MM.1S (cell line): Measurements from ENCODE around the gene PTPN3.
"Not testable (repeated sequence)": the region's sequence is repeated elsewhere in the genome, so short reads cannot be mapped to it uniquely, and the experiment has no call there.

ENCODE experiments used
- DNase-seq: peaks from one replicate; pipeline ENCODE4 v3.0.0-alpha.2; 2015
- H2AFZ ChIP-seq: fragments of 300-600 bp; sonication (generic); 2 replicates; pipeline ENCODE4 v1.6.0; 2016; ENCODE audit warnings: antibody characterized with exemption, low read length
- H3F3A ChIP-seq: fragments of 300-600 bp; sonication (generic); 2 replicates; pipeline ENCODE4 v1.6.1; 2016; ENCODE audit warnings: mild to moderate bottlenecking, antibody characterized with exemption, low read length, moderate library complexity, mixed read lengths; ENCODE audit not compliant: insufficient read depth
- H3K27ac ChIP-seq: fragments of 300-600 bp; sonication (generic); 2 replicates; pipeline ENCODE4 v1.5.1; 2016; ENCODE audit warnings: mild to moderate bottlenecking, low read length
- H3K27me3 ChIP-seq: fragments of 300-600 bp; sonication (generic); replicated peaks from 2 replicates; pipeline ENCODE4 v1.6.0; 2016; ENCODE audit warnings: low read length; ENCODE audit not compliant: insufficient read depth
- H3K36me3 ChIP-seq: fragments of 300-600 bp; sonication (generic); replicated peaks from 2 replicates; pipeline ENCODE4 v1.6.1; 2016; ENCODE audit warnings: mild to moderate bottlenecking, low read length, mixed read lengths; ENCODE audit not compliant: insufficient read depth
- H3K4me1 ChIP-seq: fragments of 300-600 bp; sonication (generic); 2 replicates; pipeline ENCODE4 v1.6.1; 2016; ENCODE audit warnings: low read length, mixed read lengths
- H3K4me2 ChIP-seq: fragments of 300-600 bp; sonication (generic); 2 replicates; pipeline ENCODE4 v1.6.0; 2016; ENCODE audit warnings: low read depth, low read length
- H3K4me3 ChIP-seq: fragments of 300-600 bp; sonication (generic); 2 replicates; pipeline ENCODE4 v1.5.1; 2016; ENCODE audit warnings: low read length, mixed read lengths
- H3K79me2 ChIP-seq: fragments of 300-600 bp; sonication (generic); 2 replicates; pipeline ENCODE4 v1.6.1; 2016; ENCODE audit warnings: mixed run types, low read length, mixed read lengths
- H3K9ac ChIP-seq: fragments of 300-600 bp; sonication (generic); 2 replicates; pipeline ENCODE4 v1.6.1; 2016; ENCODE audit warnings: low read length, mixed read lengths
- H3K9me2 ChIP-seq: fragments of 300-600 bp; sonication (generic); replicated peaks from 2 replicates; pipeline ENCODE4 v1.6.1; 2016; ENCODE audit warnings: mild to moderate bottlenecking, low read length, mixed read lengths; ENCODE audit not compliant: insufficient read depth
- H3K9me3 ChIP-seq: fragments of 300-600 bp; sonication (generic); replicated peaks from 2 replicates; pipeline ENCODE4 v1.6.1; 2016; ENCODE audit warnings: mild to moderate bottlenecking, low read length, mixed read lengths; ENCODE audit not compliant: insufficient read depth
- H4K20me1 ChIP-seq: fragments of 300-600 bp; sonication (generic); 2 replicates; pipeline ENCODE4 v1.6.1; 2016; ENCODE audit warnings: mild to moderate bottlenecking, low read length, moderate library complexity, mixed read lengths; ENCODE audit not compliant: insufficient read depth
- CTCF ChIP-seq: fragments of 300-600 bp; sonication (generic); IDR thresholded peaks from 2 replicates; pipeline ENCODE4 v1.5.1; 2016; ENCODE audit warnings: antibody characterized with exemption, low read length, mixed read lengths
- EZH2 ChIP-seq: fragments of 300-600 bp; sonication (generic); optimal IDR thresholded peaks from 2 replicates; pipeline ENCODE3; 2017; ENCODE audit warnings: low read depth, mild to moderate bottlenecking, antibody characterized with exemption, low read length, mixed read lengths
- EZH2phosphoT487 ChIP-seq: fragments of 300-600 bp; sonication (generic); IDR thresholded peaks from 2 replicates; pipeline ENCODE4 v1.6.1; 2018; ENCODE audit warnings: antibody characterized with exemption, low read length

The PTPN3 gene

DNA sequence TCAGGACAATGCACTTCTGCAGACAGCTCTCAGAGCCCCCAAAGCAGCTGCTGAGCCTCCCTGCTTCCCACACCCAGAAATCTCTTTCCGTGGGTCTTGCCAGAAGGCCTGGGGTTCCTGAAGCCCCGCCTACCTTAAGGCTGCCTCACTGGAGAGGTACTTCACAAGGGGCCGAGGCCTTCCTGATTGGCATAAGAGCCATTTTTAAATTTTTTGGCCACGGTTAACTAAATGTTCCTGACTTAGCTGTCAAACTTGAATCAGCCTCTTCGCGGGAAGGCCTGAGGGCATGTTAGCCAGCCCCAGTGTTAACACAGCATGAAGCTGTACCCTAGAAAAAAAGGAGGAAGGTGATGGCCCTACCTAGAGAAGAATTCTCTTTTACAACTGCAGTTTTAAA is 156.5 kb downstream of the PTPN3 start:
- Histone ChIP-seq H3K4me2 (no peak overlapping the region), H3K27ac (no peak overlapping the region), H3K36me3 (no peaks in the 10 kb centered on the region), H3K9me2 (no peaks in the 10 kb centered on the region), H3K4me1 (no peaks in the 10 kb centered on the region), H3K27me3 (no peaks in the 10 kb centered on the region), H3K9me3 (no peaks in the 10 kb centered on the region), H3K4me3 (no peak overlapping the region), H2AFZ (no peak overlapping the region), H4K20me1 (no peaks in the 10 kb centered on the region), H3K79me2 (no peaks in the 10 kb centered on the region), H3K9ac (no peak overlapping the region), H3F3A (no peaks in the 10 kb centered on the region)
- TF ChIP-seq CTCF: no peak
- TF ChIP-seq EZH2phosphoT487: no peak
- no peak for TF ChIP-seq EZH2
- no peak for DNase-seq

GRCh38 chr9:109340979-109341378 is 157.1 kb downstream of the PTPN3 start:
- H3K9ac ChIP-seq, H3K27me3 ChIP-seq, H3K4me3 ChIP-seq, H3K9me3 ChIP-seq, H4K20me1 ChIP-seq, H3K4me1 ChIP-seq, H2AFZ ChIP-seq, H3K27ac ChIP-seq, DNase-seq, H3K36me3 ChIP-seq, H3K79me2 ChIP-seq, H3K4me2 ChIP-seq, H3K9me2 ChIP-seq, H3F3A ChIP-seq: not testable (repeated sequence)

DNA sequence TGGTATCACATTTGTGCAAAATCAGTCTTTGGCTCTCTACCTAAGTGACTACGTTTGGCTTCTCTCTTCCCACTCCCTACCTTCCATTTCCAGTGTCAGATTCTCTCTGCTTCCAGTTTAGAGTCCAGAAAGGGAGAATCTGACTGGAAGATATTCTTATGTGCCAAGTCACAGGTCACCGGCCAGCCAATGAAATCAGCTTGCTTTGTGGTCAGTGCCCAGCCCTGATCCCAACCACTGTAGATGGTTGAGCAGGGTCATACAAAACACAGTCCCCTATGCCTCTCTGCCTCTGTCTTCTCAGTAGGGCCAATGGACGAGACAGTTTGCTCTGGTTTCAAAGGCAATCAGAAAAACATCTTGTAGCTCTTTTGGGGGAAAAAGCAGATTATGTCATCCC is 161.7 kb downstream of the PTPN3 start:
- Histone ChIP-seq H3K79me2 (no peaks in the 10 kb centered on the region), H2AFZ (no peak overlapping the region), H3K9ac (no peak overlapping the region), H3K4me1 (no peaks in the 10 kb centered on the region), H4K20me1 (no peaks in the 10 kb centered on the region), H3K36me3 (no peaks in the 10 kb centered on the region), H3K9me2 (no peaks in the 10 kb centered on the region), H3K4me3 (no peak overlapping the region), H3K27ac (no peak overlapping the region), H3K27me3 (no peaks in the 10 kb centered on the region), H3K4me2 (no peak overlapping the region), H3K9me3 (no peaks in the 10 kb centered on the region), H3F3A (no peaks in the 10 kb centered on the region)
- no peak for DNase-seq
- no peak for TF ChIP-seq CTCF

DNA sequence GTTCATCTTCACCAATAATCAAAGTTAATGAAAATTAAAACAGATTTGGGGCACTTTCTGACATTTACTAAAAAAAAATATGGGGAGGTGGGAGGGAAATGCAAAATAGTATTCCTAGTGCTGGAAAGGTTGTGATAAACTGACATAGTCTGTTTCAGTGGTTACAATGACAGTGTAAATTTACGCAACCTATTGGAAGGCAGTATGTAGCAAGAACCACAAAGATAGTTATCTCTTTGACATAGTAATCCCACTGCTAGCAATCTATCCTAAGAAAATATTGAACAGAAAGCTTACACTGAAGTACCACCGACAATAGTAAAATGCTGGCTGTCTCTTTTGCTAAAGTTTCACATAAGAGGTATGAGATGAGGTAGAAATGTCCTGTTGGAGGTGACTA is 162.2 kb downstream of the PTPN3 start:
- Histone ChIP-seq H3K9me2 (no peaks in the 10 kb centered on the region), H3K4me2 (no peak overlapping the region), H3F3A (no peaks in the 10 kb centered on the region), H3K79me2 (no peaks in the 10 kb centered on the region), H3K27ac (no peak overlapping the region), H2AFZ (no peak overlapping the region), H3K4me1 (no peaks in the 10 kb centered on the region), H3K4me3 (no peak overlapping the region), H4K20me1 (no peaks in the 10 kb centered on the region), H3K9ac (no peak overlapping the region), H3K9me3 (no peaks in the 10 kb centered on the region), H3K27me3 (no peaks in the 10 kb centered on the region), H3K36me3 (no peaks in the 10 kb centered on the region)
- TF ChIP-seq CTCF (no peak), EZH2 (no peak), EZH2phosphoT487 (no peak)
- no peak for DNase-seq
